Stimulated activated CD8-positive, alpha-beta memory T cell treated with anti-CD3 and anti-CD28 coated beads, Interleukin-12 subunit alpha, Interleukin-12 subunit beta, amount 100 ng/mL, for 24 hours (primary cell): ENCODE results near the gene STMND1.
"Not testable (repeated sequence)": the region's sequence is repeated elsewhere in the genome, so short reads cannot be mapped to it uniquely, and the experiment has no call there.

ENCODE experiments used
- DNase-seq: peaks from one replicate; pipeline ENCODE4 v3.0.0-alpha.2; 2020; ENCODE audit errors: extremely low read depth

Gene STMND1

DNA sequence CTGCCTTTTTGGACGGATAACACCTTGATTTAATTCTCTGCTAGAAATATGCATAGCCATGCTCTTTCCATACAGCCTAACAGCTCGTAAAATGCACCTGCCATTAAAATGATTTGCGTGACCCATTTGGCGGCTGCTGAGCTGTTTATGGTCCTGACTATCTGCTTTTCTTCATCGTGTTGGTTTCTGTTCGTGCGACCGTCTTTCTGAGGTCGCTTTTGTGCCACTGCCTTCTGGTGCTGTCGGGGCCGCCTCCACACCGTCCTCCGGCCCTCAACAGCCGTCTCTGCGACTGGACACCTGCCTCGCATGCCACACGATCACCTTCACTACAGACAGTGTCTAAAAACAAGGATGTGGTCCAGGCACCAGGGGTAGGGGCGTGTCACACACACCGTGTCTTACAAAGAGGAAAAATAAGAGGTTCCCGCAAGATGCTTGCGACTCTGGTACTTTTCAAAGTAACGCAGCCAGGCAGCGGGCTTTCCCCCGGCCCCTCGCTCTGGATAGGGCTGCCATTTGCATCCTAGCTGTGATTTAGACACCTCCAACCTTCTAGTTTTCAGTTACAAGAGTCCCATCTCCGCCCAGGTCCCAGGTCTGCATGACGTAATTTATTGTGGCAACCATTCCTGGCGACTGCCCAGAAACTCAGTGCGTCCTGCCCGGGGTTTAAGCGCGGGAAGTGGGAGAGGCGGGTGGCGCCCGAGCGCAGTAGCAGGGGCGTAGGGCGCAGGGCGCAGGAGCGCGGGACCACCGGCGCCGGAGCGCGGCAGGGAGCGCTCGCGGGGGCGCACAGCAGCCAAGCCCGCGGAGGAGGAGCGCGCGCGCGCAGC lies at the start of gene STMND1:
STMND1 (plus strand) TSS at position 629 of the 836 bp plus-strand sequence. CDS start 208 bp downstream, outside the sequence.
- no peak for DNase-seq

DNA sequence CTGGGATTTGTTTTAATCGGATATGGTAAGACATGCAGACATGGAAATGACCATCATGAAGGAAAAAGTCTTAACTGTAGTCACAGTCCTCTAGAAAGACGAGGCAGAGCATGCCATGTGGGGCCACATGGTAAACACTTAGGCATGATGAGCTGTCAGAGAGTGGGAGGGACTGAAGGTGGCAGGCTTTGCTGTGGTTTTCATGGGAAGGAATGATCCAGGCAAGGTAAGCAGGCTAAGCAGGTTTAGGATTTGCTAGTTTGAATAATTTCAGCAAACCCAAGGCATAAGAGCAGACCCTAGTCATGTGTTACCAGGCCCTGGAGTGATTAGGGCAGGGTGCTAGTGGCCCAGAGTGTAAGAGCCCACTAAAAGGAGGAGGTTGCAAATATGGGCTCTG lies 47.2 kb upstream of the STMND1 start:
- no peak for DNase-seq

DNA sequence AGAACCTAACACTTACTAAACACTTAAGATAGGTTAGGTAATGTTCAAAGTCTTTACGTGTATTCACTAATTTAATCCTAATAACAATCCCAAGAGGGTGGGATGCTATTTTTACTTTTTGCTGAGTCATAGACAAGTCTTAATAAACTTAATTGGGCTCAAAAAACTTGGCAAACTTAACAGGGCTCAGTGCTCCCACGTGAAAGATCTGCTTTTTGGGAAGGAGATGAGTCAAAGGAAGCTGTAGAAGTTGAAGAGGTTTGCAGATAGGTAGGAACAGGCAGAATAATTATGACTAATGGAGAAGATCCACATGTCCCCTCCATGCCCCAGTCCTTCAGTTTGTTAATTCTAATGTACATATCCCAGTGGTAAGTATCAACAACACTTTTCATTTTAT lies 44.5 kb upstream of the STMND1 start:
- no peak for DNase-seq

DNA sequence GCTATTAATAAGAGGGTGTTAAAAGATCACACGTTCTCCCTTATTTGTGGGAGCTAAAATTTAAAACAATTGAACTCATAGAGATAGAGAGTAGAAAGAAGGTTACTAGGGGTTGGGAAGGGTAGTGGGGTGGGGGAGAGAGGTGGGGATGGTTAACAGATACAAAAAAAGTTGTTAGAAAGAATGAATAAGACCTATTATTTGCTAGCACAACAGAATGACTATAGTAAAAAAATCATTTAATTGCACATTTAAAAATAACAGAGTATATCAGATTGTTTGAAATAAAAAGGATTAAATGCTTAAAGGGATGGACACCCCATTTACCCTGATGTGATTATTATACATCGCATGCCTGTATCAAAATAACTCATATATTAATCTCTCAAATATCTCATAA lies 43.3 kb upstream of the STMND1 start:
- no peak for DNase-seq

DNA sequence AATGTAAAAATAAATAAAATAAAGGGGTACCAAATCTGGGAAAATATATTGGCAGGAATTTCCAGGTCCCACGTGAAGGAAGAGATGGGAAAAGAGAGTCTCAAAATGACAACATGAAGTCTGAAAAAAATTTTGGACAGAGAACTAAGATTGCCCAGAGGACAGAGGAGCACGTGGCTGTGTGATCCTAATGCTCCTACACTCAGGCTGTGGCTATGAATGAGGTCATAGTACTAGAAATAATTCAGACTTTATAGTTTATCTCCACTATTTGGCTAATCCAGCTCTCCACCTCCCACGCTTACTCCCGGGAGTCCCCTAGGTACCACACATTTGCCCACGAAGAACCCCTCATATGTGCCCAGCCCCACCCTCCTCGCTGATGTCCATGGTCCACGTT lies 42.8 kb upstream of the STMND1 start:
- DNase-seq, result no peak

DNA sequence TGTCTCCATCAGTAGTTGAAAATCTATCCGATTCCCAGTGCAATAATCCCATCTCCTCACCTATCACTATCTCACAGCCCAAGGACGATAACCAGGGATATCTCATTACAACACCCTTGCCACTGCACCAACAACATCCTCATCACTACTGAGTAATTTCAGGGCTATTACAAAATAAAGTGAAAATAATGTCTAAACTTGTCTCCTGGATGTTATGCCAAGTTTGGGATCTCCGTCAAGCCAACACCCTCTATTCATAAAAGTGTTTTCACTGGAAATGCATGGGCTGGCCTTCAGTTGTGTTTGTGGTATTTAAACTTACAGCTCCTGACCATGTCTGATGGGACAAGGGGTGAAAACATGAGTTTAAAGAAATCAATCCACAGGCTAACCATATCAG lies 42.0 kb upstream of the STMND1 start:
- no peak for DNase-seq

DNA sequence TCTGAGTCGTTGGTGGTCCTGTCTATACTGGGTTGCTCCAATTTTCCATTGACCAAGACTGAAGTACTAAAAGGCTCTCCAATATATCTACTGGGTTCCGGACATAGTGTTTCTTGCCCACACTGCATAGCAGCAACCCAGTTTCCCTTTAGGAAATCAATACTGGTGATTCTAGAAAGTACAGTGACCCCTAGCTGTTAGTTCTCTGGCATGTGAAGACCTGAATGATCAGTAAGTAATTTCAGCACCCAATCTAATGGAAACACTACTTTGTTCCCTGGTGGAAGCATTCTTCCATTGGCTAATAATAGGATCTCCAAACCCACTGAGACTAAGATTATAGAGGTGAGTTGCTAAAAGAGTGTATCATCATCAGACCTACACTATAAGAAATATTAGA lies 40.8 kb upstream of the STMND1 start:
- DNase-seq, result no peak

DNA sequence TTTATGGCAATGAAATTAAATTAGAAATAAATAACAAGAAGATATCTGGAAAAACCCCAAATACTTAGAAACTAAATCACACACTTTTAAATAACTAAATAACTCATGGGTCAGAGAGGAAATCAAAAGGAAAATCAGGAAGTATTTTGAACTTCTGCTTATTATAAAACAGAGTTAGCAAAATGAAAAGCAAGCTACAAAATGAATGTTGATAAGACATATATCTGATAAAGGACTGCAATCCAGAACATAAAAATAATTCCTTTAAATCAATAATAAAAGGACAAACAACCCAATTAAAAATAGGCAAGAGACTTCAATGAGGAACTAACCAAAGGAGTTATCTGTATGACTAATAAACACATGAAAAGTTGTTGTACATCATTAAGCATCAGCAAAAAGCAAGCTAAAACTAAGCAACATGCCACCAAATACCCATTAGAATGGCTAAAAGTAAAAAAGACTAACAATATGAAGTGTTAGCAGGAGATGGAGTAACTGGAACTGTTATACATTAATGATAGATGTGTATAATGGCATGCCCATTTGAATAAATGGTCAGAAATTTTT lies 38.9 kb upstream of the STMND1 start:
- no peak for DNase-seq

DNA sequence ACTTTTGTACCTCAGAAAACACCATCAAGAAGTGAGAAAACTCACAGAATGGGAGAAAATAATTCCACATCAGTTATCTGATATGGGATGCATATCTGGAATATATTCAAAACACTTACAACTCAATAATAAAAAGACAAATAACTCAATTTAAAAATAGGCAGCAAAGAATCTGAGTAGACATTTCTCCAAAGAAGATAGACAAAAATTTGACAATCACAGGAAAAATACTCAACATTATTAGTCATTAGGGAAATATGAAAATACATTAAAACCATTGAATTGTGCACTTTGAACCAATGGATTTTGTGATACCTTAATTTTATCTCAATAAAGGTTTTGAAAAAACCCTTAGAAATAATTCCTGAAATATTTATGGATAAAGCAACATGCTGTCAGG lies 36.9 kb upstream of the STMND1 start:
- DNase-seq, result no peak

DNA sequence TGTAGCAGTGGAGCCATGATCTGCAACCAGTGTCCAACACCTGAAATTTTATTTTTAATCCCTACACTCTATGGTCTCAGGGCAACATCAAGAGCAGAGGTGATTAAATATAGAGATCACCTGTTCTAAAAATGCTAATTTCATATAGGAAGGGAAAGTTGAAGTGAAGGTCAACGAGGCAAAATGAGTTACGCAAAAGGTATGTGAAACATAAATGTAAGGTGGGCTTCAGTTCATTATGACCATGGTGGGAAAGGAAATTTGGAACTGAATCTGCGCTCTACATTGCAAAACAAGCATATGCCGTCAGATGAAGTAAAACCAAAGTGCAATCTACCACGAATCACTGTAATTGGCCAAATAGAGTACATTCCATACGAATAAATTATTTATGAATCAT lies 35.2 kb upstream of the STMND1 start:
- no peak for DNase-seq

DNA sequence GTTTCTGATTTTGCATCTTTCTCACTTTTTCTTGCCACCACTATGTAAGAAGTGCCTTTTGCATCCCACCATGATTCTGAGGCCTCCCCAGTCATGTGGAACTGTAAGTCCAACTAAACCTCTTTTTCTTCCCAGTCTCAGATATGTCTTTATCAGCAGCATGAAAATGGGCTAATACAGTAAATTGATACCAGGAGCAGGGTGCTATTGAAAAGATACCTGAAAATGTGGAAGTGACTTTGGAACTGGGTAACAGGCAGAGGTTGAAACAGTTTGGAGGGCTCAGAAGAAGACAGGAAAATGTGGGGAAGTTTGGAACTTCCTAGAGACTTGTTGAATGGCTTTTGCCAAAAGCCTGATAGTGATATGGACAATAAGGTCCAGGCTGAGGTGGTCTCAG lies 32.9 kb upstream of the STMND1 start:
- DNase-seq, result not testable (repeated sequence)

DNA sequence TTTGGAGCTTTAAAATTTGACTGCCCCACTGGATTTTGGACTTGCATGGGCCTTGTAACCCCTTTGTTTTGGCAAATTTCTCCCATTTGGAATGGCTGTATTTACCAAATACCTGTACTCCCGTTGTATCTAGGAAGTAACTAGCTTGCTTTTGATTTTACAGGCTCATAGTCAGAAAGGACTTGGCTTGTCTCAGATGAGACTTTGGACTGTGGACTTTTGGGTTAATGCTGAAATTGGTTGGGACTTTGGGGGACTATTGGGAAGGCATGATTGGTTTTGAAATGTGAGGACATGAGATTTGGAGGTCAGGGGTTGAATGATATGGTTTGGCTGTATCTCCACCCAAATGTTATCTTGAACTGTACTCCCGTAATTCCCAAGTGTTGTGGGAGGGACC lies 31.4 kb upstream of the STMND1 start:
- DNase-seq, result not testable (repeated sequence)

DNA sequence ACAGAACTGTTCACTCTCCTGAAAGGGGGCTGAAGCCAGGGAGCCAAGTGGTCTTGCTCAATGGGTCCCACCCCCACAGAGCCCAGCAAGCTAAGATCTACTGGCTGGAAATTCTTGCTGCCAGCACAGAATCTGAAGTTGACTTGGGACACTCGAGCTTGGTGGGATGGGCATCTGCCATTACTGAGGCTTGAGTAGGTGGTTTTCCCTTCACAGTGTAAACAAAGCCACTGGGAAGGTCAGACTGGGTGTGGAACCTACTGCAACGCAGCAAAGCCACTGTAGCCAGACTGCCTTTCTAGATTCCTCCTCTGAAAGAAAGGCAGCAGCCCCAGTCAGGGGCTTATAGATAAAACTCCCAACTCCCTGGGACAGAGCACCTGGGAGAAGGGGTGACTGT lies 28.3 kb upstream of the STMND1 start:
- not testable (repeated sequence) for DNase-seq

DNA sequence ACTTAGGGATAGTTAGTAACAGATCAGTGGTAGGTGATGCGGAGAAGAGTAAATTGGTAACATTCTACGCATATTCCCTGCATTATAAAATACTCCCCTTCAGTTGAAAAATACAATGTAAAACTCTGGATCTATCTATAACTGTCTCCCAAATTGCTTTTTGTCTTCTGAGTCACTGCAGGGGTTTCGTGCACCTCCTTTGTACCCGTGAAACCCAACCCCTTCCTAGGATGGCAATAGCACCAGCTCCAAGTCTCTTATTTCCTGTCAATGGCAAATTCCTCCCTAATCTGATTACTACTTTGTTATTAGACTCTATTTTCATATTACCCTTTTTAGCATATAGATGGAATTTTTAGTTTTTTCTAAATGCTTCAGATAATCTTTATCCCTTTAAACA lies 20.6 kb upstream of the STMND1 start:
- no peak for DNase-seq

DNA sequence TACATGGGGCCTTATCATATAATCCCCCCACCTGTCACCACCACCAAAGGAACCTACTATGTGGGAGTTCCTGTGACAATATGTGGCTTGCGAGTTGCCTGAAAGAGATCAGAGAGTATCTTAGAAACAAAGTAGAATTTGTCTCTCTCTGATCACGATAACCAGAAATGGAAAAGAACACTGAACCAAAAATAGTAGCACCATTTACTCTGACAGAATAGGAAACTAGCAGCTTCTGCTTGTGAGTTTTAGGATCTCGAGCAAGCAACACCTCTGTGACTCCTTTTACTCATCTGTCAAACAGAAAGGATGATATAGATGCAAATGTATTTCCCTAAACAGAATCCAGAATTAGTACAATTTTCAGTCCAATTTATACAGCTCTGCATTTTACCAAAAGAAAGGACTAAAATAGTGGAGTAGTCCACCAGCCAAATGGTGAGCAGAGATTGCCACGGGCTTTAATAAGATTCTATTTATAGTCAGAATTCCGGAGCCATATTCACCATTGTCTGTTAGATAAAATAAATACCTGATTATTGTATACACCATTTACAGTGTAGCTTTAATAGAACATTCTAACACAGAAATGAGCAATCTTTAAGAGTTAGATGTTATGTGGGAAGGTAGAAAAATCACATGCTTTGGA lies 19.9 kb upstream of the STMND1 start:
- no peak for DNase-seq

DNA sequence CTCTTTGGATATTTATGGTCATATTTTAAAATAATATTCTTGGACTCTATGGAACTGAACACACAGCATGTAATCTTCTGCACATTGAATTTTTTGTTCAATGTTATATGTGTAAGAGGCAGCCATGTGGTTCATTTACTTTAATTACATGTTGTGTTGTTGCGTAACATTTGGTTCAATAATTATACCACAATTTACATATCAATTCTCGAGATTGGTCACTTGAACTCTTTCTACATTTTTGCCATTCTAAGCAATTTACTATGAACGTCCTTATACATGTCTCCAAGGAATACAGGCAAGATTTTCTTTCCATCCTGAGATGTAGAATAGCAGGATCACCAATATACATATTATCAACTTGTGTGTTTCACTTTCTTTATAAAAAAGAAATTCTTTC lies 18.5 kb upstream of the STMND1 start:
- no peak for DNase-seq

DNA sequence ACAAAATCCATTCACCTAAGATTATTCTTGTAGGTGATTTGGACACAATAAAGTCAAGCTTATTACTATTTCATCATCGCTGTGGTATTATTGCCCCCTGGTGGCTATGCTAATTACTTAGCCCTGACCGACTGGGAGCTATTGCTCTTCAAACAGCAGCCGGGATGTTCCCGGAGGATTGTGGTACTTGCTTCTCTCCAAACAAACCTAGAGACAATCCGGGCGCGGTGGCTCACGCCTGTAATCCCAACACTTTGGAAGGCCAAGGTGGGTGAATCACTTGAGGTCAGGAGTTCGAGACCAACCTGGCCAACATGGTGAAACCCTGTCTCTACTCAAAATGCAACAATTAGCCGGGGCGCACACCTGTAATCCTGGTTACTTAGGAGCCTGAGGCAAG lies 15.4 kb upstream of the STMND1 start:
- DNase-seq, result no peak

DNA sequence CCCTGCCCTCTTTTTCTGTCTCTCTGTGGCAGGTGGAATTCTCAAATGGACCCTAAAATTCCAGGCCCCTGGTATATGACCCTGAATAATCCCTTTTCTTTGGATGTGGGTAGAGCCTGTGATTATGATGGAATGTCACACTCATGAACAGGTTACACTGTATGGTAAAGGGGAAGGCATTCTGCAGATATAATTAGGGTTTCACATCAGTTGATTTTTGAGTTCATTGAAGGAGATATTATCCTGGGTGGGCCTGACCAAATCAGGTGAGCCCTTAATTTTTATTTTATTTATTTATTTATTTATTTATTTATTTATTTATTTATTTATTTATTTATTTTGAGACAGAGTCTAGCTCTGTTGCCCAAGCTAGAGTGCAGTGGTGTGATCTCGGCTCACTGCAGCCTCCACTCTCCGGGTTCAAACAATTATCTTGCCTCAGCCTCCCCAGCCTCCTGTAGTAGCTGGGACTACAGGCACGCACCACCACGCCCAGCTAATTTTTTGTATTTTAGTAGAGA lies 13.7 kb upstream of the STMND1 start:
- no peak for DNase-seq

DNA sequence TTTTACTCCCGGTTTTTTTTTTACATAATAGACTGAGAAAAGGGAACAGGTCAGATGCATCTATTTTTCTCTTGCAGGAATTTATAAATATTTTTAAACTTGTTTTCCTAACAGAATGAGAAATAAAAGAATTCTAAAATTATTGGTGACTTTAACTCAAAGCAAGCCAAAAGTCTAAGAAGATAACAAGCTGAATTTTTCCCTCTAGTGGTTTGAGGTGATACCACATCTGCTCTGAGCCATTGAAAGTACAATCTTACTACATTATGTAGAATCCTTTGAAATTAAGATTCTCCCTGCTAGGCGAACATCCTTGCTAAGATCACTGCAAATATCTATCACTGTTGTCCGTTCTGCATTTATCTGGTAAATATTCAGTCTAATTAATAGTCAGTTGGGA lies 10.7 kb upstream of the STMND1 start:
- DNase-seq, result no peak

DNA sequence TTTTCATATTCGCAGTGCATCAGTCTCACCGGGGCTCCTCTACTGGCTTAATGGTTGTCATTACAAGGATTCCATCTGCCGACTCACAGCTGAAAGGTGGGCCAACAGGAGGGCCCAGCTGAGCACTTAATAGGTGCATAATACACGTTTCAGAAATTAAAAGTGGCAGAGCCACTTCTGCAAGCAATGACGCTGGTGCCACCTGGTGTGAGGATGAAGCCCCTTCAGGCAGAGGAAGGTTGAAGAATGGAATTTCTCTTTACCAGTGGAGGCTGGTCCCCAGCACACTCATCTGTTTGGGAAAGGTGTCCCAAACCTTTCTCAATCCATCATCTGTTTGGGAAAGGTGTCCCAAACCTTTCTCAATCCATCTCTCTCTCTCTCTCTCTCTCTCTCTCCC lies 8.2 kb upstream of the STMND1 start:
- DNase-seq, result no peak

DNA sequence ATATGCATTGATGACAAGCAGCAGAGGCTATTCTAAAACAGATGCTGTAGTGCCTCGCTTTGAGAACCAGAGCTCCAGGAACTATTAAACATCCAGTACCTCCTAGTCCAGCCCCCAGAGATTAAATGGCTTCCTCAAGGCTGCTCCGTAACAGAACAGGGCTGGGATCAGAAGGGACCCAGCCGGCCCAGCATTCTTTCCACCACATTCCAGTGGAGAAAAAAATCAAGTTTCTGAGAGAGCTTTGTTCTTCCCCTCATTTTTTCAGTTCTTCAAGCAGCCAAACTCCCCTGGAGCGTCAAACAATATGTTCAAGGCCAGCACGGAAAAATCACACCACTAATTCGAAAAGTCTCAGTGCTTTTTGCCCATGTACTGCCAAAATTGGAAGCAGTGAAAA lies 5.8 kb upstream of the STMND1 start:
- no peak for DNase-seq

DNA sequence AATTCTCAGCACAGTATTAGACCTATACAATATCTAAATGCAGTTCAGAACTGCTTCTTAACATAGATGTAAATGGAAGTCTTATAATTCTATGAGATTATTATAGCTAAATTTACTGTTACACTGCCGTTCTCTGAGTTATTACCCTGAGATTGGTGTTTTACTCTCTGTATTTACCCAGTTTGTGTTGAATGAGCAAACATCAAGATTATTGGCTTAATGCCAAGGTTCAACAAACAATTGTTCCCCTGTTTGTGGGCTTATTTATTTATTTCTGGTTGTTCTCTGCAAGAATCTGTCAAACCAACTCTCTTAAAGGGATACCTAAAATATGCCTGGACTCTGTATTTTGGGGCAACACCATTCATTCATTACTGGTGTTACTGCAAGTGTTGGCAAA lies 5.2 kb upstream of the STMND1 start:
- no peak for DNase-seq

DNA sequence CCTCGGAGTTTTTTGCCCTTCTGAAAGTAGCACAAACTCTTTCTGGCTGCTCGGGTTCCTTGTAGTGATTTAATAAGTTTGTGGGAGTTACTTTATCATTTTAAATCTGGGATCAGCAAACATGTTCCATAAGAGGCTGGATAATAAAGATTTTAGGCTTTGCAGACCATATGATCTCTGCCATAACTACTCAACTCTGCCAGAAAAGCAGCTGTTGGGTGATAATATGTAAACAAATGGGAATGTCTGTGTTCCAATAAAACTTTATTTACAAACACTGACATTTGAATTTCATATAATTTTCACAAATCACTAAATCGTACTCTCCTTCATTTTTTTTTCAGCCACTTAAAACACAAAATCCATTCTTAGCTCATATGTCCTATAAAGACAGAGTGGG lies 3.9 kb upstream of the STMND1 start:
- no peak for DNase-seq
